ENCODE measurements around the gene INSR. TPM values are rescaled to one million over a fixed set of nuclear protein-coding genes. Genes with fewer than 3 reads are reported as not detected.

The INSR gene
- total and polyA plus RNA-seq, 2 experiments from 2014 or later = 19.2 to 52.1 TPM

GRCh38 chr19:7078008-7078407 lies 216.2 kb downstream of the INSR start (continued):
- TF ChIP-seq ZNF462 (CRISPR knock-in tag; IDR thresholded peaks at IDR 0.05) (no peak), ZNF331 (CRISPR knock-in tag; IDR thresholded peaks at IDR 0.05; ENCODE audit: low read depth) (no peak)

GRCh38 chr19:7076151-7076550 lies 218.1 kb downstream of the INSR start:
- no peaks in the 10 kb centered on the region for H3K4me1 Mint-ChIP-seq
- no peaks in the 10 kb centered on the region for H3K27me3 ChIP-seq (ENCODE audit: insufficient read depth)
- peaks cover 63% of the 10 kb centered on the region for H3K9me3 Mint-ChIP-seq
- no peak overlapping the region for H3K27ac ChIP-seq (ENCODE audit: low read depth)
- no peak overlapping the region for H3K4me3 Mint-ChIP-seq
- no peaks in the 10 kb centered on the region for H3K4me1 ChIP-seq (ENCODE audit: insufficient read depth)
- H3K36me3 ChIP-seq (ENCODE audit: insufficient read depth) = peaks cover 53% of the 10 kb centered on the region
- ATAC-seq (no peak), DNase-seq (ENCODE audit: low spot score) (no peak)
- H3K79me2 ChIP-seq (replicated peaks; ENCODE audit: insufficient read depth) = no peaks in the 10 kb centered on the region
- H3K4me2 ChIP-seq = no peak overlapping the region
- H3K4me3 ChIP-seq = no peak overlapping the region
- no peak overlapping the region for H2AFZ ChIP-seq
- H3K27me3 Mint-ChIP-seq (ENCODE audit: insufficient read depth, low read depth, poor library complexity) = peaks cover 9% of the 10 kb centered on the region
- peaks cover 95% of the 10 kb centered on the region for H3K36me3 Mint-ChIP-seq (ENCODE audit: low read depth)
- H3F3A ChIP-seq (replicated peaks; ENCODE audit: low read depth) = no peaks in the 10 kb centered on the region
- no peak overlapping the region for H3K27ac Mint-ChIP-seq
- no peaks in the 10 kb centered on the region for H4K20me1 ChIP-seq (replicated peaks; ENCODE audit: insufficient read depth)
- no peaks in the 10 kb centered on the region for H3K9me2 ChIP-seq (ENCODE audit: insufficient read depth)
- TF ChIP-seq EZH2 (IDR thresholded peaks at IDR 0.05; ENCODE audit: low read depth, unreplicated experiment) (no peak), POLR2AphosphoS5 (IDR thresholded peaks at IDR 0.05; ENCODE audit: low read depth) (no peak), ETS1 (IDR thresholded peaks at IDR 0.05) (no peak), NANOG (IDR thresholded peaks at IDR 0.05; ENCODE audit: borderline replicate concordance) (no peak), CREB1 (CRISPR knock-in tag; IDR thresholded peaks at IDR 0.05; ENCODE audit: low read depth) (no peak), ZNF114 (CRISPR knock-in tag; IDR thresholded peaks at IDR 0.05) (no peak), EZH2phosphoT487 (IDR thresholded peaks at IDR 0.05; ENCODE audit: unreplicated experiment) (no peak), ZNF462 (CRISPR knock-in tag; IDR thresholded peaks at IDR 0.05) (no peak), STAT1 (IDR thresholded peaks at IDR 0.05; ENCODE audit: unreplicated experiment) (no peak)
